ENCODE results near the gene EMP2.

- TF ChIP-seq CTCF (IDR thresholded peaks at IDR 0.05) (no peak), POLR2A (IDR thresholded peaks at IDR 0.05) (no peak)
Measured at GRCh38 chr16:10531582-10531981, 48.8 kb downstream of the EMP2 start.

Measured in esophagus squamous epithelium (tissue), 4 donors.